Tibial nerve (tissue), 3 donors: ENCODE measurements around the gene EFCAB14.

Source experiments
- POLR2A ChIP-seq, 2 donors: fragments of 450-650 bp; IDR thresholded peaks; one replicate each; pipeline ENCODE4 v1.6.1; 2017; ENCODE audit warnings: antibody characterized with exemption in 2 of 2, mild to moderate bottlenecking in 2 of 2, moderate library complexity in 2 of 2
- TF ChIP-seq, protein P1 (sequence below), 5 experiments: fragments of 200-600 bp in 3 of 5; fragments of 450-650 bp in 2 of 5; sonication (generic) in 3 of 5; IDR thresholded peaks; one replicate each; pipeline ENCODE4 v1.5.1; 2016 to 2019; ENCODE audit warnings: antibody characterized with exemption in 5 of 5, mild to moderate bottlenecking in 3 of 5, moderate library complexity in 2 of 5

DNA sequence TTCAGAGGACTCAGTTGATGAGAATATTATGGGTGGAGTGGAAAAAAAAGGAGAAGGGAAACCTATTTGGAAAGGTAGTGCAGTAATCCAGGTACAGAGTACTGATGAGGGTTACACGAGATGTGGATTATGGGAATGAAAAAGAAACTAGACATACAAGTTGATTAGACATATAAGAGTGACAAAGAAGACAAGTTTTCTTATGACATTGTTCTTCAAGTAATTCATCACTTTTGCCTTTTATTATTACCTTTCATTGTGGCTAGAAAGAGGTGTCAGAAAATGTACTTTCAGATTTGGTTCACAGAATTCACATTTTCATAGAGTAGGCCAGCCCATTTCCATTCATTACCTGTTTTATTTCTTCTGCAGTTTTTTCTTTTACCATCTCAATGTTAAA lies 61.1 kb downstream of the EFCAB14 start:
- no peak for TF ChIP-seq POLR2A (IDR thresholded peaks at IDR 0.05)
- TF ChIP-seq, protein P1, sequence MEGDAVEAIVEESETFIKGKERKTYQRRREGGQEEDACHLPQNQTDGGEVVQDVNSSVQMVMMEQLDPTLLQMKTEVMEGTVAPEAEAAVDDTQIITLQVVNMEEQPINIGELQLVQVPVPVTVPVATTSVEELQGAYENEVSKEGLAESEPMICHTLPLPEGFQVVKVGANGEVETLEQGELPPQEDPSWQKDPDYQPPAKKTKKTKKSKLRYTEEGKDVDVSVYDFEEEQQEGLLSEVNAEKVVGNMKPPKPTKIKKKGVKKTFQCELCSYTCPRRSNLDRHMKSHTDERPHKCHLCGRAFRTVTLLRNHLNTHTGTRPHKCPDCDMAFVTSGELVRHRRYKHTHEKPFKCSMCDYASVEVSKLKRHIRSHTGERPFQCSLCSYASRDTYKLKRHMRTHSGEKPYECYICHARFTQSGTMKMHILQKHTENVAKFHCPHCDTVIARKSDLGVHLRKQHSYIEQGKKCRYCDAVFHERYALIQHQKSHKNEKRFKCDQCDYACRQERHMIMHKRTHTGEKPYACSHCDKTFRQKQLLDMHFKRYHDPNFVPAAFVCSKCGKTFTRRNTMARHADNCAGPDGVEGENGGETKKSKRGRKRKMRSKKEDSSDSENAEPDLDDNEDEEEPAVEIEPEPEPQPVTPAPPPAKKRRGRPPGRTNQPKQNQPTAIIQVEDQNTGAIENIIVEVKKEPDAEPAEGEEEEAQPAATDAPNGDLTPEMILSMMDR (IDR thresholded peaks at IDR 0.05), result no peak
